KOPT-K1 (cell line): ENCODE data around the gene MARCHF7.
"Not testable (repeated sequence)": the region's sequence is repeated elsewhere in the genome, so short reads cannot be mapped to it uniquely, and the experiment has no call there.

Source experiments
- H3K27ac ChIP-seq: fragments of 200-600 bp; sonication (generic); 2 replicates; pipeline ENCODE4 v1.5.1; 2016; ENCODE audit warnings: antibody characterized with exemption, mild to moderate bottlenecking, low read depth, low read length; ENCODE audit not compliant: poor library complexity, severe bottlenecking
- H3K36me3 ChIP-seq: fragments of 200-600 bp; sonication (generic); 2 replicates; pipeline ENCODE4 v1.5.1; 2017; ENCODE audit warnings: antibody characterized with exemption, mild to moderate bottlenecking, low read length, moderate library complexity; ENCODE audit not compliant: insufficient read depth
- H3K9me3 ChIP-seq: fragments of 200-600 bp; sonication (generic); 2 replicates; pipeline ENCODE4 v1.5.1; 2017; ENCODE audit warnings: antibody characterized with exemption, low read length, mild to moderate bottlenecking; ENCODE audit not compliant: insufficient read depth, poor library complexity, severe bottlenecking

The MARCHF7 gene

DNA sequence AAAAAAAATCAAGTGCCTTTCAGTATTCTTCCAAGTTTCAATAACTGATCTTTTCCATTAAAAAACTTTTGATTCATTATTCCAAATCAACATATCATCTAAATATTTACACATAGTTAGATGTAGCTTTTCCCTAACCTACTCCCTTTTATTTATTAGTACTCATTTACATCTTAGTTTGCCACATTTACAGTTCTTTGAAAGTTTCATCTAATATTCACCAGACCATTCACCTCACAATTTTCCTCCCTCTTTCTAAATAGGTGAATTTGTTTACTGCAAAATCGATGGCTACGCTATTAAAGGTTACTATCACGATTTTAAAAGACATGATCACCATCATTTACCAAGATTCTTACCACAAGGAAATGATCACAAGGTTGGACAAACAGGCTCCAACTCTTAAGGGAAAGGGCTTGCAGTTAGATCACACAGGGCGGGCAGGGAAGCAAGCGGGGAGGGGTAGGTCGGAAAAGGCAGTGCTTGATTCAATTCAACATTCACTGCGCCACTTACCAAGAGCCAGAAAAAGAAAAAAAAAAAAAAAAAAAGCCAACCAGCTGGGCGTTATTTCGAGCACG is 654 bp upstream of the MARCHF7 start:
- peaks cover 31% of the 10 kb centered on the region for H3K36me3 ChIP-seq
- H3K9me3 ChIP-seq, result no peaks in the 10 kb centered on the region
- H3K27ac ChIP-seq, result peak overlapping the region; percentile 98

DNA sequence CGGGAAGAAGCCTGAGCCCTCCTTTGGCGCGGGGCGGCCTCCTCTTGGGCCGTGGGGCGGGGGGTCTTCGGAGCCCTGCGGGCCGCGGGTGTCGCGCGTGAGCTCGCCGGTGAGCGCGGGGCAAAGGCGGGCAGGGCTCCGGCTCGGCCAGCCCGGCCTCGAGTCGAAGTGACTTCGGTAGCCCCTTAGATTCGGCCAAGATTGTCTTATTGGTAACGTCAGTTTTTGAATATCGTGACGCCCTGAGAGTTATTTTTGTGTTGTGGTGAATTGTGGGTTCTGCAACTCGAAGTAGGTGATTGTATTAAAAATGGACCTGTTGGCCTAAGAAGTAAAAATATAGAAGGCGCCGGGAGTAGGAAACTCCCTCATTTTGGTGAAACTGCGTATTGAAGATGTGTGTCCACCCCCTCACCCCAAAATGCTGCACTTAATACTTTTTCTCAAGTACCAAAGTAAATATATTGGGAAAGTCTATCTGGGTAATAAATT is 669 bp downstream of the MARCHF7 start:
- no peaks in the 10 kb centered on the region for H3K9me3 ChIP-seq
- H3K27ac ChIP-seq, result peak overlapping the region; percentile 98
- H3K36me3 ChIP-seq, result peaks cover 43% of the 10 kb centered on the region

DNA sequence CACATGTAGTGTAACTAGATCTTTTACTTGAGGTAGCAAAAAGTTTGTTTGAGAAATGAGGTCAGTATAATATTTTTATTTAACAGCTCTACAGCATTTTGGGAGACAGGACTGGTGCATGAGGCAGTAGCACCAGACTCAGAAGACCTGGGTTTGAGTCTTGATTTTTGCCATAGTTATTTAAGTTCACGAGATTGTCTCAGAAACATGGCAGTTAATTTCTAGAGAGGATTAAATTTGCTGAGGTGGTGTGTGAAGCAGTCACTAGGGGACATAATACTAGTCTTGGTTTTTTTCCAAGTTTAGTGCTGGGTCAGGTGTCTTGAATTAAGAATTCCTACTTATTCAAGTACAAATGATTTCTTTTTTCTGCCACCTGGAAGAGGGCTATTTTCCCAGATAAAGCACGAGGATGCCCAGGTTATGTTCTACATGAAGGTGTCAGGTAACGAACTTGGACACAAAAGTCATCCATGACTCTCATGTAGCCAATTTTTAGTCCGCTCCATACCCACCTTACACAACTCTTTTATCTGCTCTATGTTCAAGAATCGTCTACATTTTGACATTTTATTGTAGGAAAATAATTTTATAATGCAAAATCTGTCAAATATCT is 1.4 kb downstream of the MARCHF7 start:
- H3K36me3 ChIP-seq, result peaks cover 48% of the 10 kb centered on the region
- no peaks in the 10 kb centered on the region for H3K9me3 ChIP-seq
- H3K27ac ChIP-seq, result peak overlapping the region; percentile 98

DNA sequence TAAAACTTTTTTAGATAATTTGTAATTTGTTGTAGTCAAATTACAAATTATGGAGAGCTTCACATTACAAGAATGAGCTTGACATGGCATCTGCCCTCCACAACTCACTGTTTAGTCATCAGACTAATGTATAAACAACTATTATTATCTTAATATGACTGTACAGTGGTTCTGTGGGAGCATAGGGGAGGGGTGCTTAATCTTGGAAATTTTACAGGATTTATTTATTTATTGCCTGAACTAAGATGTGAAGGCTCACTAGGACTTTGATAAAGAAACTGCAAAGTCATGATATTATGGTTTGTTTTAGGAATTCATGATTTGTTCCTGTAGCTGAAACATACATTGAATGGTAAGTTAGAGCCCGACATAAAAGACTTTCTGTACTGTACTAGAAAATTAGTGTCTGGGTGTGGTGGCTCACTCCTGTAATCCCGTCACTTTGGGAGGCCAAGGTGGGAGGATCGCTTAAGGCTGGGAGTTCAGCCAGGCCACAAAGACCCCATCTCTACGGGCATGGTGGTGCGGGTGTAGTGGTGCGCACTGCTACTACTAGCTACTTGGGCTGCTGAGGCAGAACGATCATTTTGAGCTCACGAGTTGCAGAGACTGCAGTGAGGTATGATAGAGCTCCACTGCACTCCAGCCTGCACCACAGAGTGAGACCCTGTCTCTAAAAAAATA is 2.1 kb downstream of the MARCHF7 start:
- Histone ChIP-seq H3K36me3 (peaks cover 55% of the 10 kb centered on the region), H3K27ac (peak overlapping the region; percentile 98), H3K9me3 (no peaks in the 10 kb centered on the region)

DNA sequence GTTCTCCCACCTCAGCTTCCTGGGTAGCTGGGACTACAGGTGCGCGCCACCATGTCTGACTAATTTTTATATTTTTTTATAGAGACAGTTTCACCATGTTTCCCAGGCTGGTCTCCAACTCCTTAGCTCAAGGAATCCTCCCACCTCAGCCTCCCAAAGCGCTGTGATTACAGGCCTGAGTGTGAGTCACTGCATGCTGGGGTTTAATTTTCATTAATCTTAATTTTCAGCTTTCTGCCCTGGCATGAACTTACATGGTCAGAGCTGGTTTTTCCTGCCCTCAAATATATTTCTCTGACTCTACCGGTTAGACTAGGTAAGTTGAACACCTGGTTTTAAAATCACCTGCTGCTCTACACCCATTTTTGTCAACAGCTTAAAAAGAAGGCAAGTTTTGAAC is 3.1 kb downstream of the MARCHF7 start:
- Histone ChIP-seq H3K9me3 (no peaks in the 10 kb centered on the region), H3K36me3 (peaks cover 65% of the 10 kb centered on the region), H3K27ac (no peak overlapping the region)

DNA sequence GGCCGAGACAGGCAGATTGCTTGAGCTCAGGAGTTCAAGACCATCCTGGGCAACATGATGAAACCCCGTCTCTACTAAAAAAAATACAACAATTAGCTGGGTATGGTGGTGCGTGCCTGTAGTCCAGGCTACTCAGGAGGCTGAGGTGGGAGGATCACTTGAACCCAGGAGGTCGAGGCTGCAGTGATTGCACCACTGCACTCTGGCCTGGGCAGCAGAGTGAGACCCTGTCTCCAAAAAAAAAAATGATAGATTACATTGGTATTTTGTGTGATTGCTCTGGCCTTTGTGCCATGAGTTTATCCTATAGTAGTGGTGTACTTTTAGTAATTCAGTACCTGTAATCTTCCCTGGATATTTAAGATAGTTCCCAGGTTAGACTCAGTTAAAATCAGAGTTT is 4.1 kb downstream of the MARCHF7 start:
- peaks cover 75% of the 10 kb centered on the region for H3K36me3 ChIP-seq
- not testable (repeated sequence) for H3K9me3 ChIP-seq, H3K27ac ChIP-seq

DNA sequence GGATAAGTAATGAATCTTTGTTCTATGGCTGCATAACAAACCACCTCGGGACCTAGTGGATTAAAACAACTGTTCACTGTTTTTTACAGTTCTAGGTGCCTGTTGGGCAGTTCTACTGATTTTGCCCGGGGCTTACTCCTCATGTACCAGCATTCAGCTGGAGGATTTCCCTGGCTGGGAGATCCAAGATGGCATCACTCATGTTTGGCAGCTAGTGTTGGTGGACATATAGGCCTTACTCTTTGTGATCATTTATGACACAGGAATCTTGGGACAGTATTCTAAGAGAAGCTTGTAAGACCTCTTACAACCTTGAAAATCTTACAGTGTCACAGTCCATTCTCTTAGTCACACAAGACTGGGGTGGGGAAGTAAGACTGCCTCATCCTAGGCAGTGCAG is 4.6 kb downstream of the MARCHF7 start:
- Histone ChIP-seq H3K9me3 (no peaks in the 10 kb centered on the region), H3K27ac (no peak overlapping the region), H3K36me3 (peaks cover 79% of the 10 kb centered on the region)

DNA sequence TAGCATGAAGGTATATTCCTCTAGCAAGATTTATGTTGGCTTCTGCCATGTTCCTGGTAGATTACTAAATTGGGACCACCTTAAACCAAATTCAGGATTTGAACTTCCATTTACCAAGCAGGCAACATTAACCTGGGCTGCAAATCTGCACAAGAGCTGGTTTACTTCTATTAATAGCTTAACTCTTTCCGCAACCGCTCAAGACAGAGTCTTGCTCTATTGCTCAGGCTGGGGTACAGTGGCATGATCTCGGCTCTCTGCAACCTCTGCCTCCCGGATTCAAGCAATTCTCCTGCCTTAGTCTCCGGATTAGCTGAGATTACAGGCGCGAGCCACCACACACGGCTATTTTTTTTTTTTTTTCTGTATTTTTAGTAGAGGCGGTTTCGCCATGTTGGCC is 8.4 kb downstream of the MARCHF7 start:
- Histone ChIP-seq H3K9me3 (peaks cover 19% of the 10 kb centered on the region), H3K36me3 (peaks cover 99% of the 10 kb centered on the region)

DNA sequence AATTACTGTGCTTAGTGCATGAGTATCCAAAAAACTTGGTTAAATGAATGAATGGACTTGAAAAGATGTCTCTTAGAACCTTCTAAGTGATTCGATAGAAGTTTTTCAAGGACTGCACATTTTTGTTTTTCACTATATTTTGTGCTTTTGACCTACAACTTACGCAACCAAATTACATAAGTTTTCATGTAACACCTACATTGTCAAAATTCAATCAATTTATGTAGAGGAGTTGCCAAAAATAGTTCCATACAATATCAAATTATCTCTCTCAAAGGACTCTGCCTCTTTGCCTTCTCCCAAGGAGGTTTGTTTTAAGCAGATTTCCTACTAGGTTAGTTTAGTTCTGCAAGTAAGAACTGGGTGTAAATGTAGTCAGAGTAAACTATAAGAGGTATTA is 10.3 kb downstream of the MARCHF7 start:
- Histone ChIP-seq H3K27ac (no peak overlapping the region), H3K36me3 (peaks cover 99% of the 10 kb centered on the region), H3K9me3 (peaks cover 19% of the 10 kb centered on the region)

More for the DNA sequence above, 8.4 kb downstream of the MARCHF7 start:
- no peak overlapping the region for H3K27ac ChIP-seq

DNA sequence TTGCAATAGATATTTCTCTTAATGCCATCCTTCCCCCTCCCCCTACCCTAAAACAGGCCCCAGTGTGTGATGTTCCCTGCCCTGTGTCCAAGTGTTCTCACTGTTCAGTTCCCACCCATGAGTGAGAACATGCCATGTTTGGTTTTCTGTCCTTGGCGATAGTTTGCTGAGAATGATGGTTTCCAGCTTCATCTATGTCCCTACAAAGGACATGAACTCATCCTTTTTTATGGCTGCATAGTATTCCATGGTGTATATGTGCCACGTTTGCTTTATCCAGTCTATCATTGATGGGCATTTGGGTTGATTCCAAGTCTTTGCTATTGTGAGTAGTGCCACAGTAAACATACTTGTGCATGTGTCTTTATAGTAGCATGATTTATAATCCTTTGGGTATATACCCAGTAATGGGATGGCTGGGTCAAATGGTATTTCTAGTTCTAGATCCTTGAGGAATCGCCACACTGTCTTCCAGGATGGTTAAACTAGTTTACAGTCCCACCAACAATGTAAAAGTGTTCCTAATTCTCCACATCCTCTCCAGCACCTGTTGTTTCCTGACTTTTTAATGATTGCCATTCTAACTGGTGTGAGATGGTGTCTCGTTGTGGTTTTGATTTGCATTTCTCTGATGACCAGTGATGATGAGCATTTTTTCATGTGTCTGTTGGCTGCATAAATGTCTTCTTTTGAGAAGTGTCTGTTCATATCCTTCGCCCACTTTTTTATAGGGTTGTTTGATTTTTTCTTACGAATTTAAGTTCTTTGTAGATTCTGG is 12.7 kb downstream of the MARCHF7 start:
- H3K36me3 ChIP-seq, result peaks cover 98% of the 10 kb centered on the region
- H3K27ac ChIP-seq, result not testable (repeated sequence)
- H3K9me3 ChIP-seq, result peaks cover 19% of the 10 kb centered on the region

DNA sequence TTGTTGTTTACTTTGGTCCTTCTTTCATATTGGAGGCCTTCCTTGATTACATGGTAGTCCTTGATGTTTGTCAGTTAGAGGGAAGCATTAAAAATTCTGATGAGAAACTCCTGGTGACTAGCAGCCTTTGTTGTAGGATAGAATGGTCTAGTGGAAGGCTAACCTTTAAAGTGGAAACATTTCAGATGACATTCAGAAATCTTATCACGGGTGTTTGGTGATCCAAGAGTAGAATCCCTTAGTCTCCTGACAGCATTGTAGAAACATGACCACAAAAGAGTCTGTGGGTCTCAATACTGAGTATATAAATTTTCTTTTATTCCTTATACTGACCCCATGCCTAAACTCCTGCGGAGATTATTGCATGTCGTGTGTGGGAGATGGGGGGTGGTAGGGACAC is 13.4 kb downstream of the MARCHF7 start:
- peaks cover 98% of the 10 kb centered on the region for H3K36me3 ChIP-seq
- peaks cover 19% of the 10 kb centered on the region for H3K9me3 ChIP-seq
- no peak overlapping the region for H3K27ac ChIP-seq

DNA sequence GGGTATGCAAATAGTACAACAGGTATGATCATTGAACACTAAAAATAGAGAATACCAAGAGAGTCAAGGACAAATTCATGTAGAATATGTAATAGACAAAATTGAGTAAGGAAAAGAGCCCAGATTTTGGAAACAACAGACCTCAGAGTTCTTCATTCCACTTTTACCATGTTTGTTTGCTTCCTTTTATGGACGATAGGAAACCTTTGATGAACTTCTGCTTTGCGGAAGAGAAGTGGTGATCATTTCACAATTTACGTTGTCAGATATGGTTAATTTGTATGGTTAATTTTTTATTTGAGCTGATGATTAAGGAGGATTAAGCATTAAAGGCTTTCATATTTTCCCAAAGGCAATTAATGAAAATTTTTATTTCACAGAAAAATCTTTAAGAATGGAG is 16.3 kb downstream of the MARCHF7 start:
- Histone ChIP-seq H3K36me3 (peaks cover 95% of the 10 kb centered on the region), H3K27ac (no peak overlapping the region), H3K9me3 (peaks cover 13% of the 10 kb centered on the region)

DNA sequence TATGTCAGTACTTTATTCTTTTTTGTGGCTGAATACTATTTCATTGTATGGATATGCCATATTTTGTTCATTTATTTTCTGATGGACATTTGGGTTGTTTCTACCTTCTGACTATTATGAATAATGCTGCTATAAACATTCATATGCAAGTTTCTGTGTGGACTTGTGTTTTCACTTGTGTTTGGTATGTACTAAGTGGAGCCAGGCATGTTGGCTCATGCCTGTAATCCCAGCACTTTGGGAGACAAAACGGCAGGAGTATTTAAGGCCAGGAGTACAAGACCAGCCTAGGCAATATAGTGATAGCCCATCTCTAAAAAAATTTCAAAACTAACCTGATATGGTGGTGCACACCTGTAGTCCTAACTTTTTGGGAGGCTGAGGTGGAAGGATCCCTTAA is 23.3 kb downstream of the MARCHF7 start:
- no peaks in the 10 kb centered on the region for H3K9me3 ChIP-seq
- no peak overlapping the region for H3K27ac ChIP-seq
- H3K36me3 ChIP-seq, result peaks cover 97% of the 10 kb centered on the region

DNA sequence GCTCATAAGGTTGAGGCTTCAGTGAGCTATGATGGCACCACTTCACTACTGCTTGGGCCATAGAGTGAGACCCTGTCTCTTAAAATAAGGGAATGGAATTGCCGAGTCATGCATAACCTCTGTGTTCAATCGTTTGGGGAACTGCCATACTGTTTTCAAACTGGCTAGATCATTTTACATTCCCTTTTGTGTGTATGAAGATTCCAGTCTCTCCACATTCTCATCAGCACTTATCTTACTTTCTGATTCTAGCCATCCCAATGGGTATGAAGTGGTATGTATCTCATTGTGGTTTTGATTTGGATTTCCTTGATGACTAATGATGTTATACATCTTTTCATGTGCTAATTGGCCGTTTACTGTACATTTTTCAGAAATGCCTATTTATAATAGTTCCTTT is 23.7 kb downstream of the MARCHF7 start:
- no peak overlapping the region for H3K27ac ChIP-seq
- no peaks in the 10 kb centered on the region for H3K9me3 ChIP-seq
- H3K36me3 ChIP-seq, result peaks cover 97% of the 10 kb centered on the region

DNA sequence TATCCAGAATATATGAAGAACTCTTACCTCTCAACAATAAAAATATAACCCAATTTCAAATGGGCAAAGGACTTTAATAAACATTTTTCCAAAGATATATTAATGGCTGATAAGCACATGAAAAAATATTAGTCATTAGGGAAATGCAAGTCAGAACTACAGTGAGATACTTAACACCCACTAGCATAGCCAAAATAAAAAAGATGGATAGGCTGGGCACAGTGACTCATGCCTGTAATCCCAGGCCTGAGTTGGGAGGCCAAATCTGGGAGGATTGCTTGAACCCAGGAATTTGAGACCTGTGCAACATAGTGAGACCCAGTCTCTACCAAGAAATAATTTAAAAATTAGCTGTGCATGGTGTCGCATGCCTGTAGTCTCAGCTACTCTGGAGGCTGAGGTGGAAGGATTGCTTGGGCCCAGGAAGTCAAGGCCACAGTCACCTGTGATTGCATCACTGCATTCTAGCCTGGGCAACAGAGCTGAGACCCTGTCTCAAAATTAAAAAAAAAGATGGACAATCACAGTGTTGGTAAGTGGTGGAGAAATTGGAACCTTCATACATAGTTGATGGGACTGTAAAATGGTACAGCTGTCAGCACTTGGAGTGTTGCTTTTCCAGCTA is 25.1 kb downstream of the MARCHF7 start:
- H3K9me3 ChIP-seq, result no peaks in the 10 kb centered on the region
- peaks cover 98% of the 10 kb centered on the region for H3K36me3 ChIP-seq

More for the DNA sequence above, 25.1 kb downstream of the MARCHF7 start:
- no peak overlapping the region for H3K27ac ChIP-seq
